ENCODE results near the gene CMTM7. TPM values are rescaled to one million over a fixed set of nuclear protein-coding genes. Genes with fewer than 3 reads are reported as not detected.
A peak's percentile ranks its signal among the peaks of the same experiment; 100 is the strongest.

The CMTM7 gene
- total and polyA plus RNA-seq, 2 of the 8 experiments (the other 6 are each of a cell fraction or from before 2014, with no cell fraction given), result 33.3 to 65.8 TPM

- Histone ChIP-seq H3K4me3 (ENCODE audit: extremely low read depth in 1 of 4, insufficient read depth in 2 of 4, low read depth in 3 of 4, low read length in 4 of 4) (peak overlapping the region in 1 of 4 experiments; percentile 28; a peak in 1 of 8 replicates), H4K8ac (ENCODE audit: extremely low read depth, insufficient read depth, low read length) (no peak overlapping the region), H3K79me1 (ENCODE audit: low read depth, low read length) (no peaks in the 10 kb centered on the region), H3K56ac (replicated peaks; ENCODE audit: insufficient read length, low read depth, low read length) (no peak overlapping the region), H4K91ac (replicated peaks; ENCODE audit: insufficient read length, low read length) (no peak overlapping the region), H4K20me1 (replicated peaks in 1 of 2; ENCODE audit: control insufficient read depth in 1 of 2, insufficient read depth in 2 of 2, low read length in 2 of 2) (no peaks in the 10 kb centered on the region), H3K27ac (ENCODE audit: low read depth, low read length) (peak overlapping the region; percentile 17; the same call in 1 of the 2 replicates), H3K79me2 (ENCODE audit: control insufficient read depth in 1 of 2, insufficient read depth in 2 of 2, low read length in 2 of 2) (no peaks in the 10 kb centered on the region), H3K23ac (ENCODE audit: insufficient read length) (no peak overlapping the region), H2AFZ (ENCODE audit: low read length) (no peak overlapping the region), H4K5ac (ENCODE audit: insufficient read length, low read depth, low read length) (no peak overlapping the region), H3K14ac (ENCODE audit: insufficient read length) (no peak overlapping the region), H3K18ac (ENCODE audit: extremely low read depth, low read length) (no peak overlapping the region), H3K9ac (replicated peaks in 1 of 4; ENCODE audit: extremely low read depth in 1 of 4, low read depth in 3 of 4, low read length in 3 of 4) (no peak overlapping the region), H2BK12ac (ENCODE audit: low read depth, low read length) (no peak overlapping the region; the same call in 1 of the 2 replicates), H3K23me2 (ENCODE audit: low read depth, low read length) (no peaks in the 10 kb centered on the region), H2BK20ac (ENCODE audit: low read length) (0 out of 2 replicates have a peak overlapping the region, but pooled peaks have one; percentile 55), H2AK5ac (ENCODE audit: low read depth, low read length) (no peak overlapping the region), H3K4ac (replicated peaks; ENCODE audit: insufficient read length, low read depth, low read length) (no peak overlapping the region), H3K4me1 (replicated peaks in 1 of 4; ENCODE audit: control insufficient read depth in 3 of 4, insufficient read depth in 4 of 4, low read length in 3 of 4) (peaks cover 3 to 13% (median 12%) of the 10 kb centered on the region in 4 experiments; a peak in 5 of 7 replicates), H3K9me3 (ENCODE audit: insufficient read depth in 2 of 2, low read depth in 1 of 2, low read length in 1 of 2) (no peaks in the 10 kb centered on the region), H3K4me2 (ENCODE audit: insufficient read depth in 1 of 2, low read depth in 2 of 2, low read length in 2 of 2) (peak overlapping the region in 1 of 2 experiments; percentile 29; a peak in 2 of 4 replicates), H3K27me3 (replicated peaks in 1 of 4; ENCODE audit: control insufficient read depth in 3 of 4, extremely low read depth in 1 of 4, insufficient read depth in 3 of 4, low read length in 3 of 4) (no peaks in the 10 kb centered on the region), H3K36me3 (ENCODE audit: control insufficient read depth in 2 of 4, insufficient read depth in 4 of 4, low read length in 3 of 4) (no peaks in the 10 kb centered on the region), H2BK15ac (ENCODE audit: low read length) (no peak overlapping the region), H2BK120ac (replicated peaks; ENCODE audit: low read depth, low read length) (no peak overlapping the region), H2BK5ac (ENCODE audit: low read depth, low read length) (0 out of 2 replicates have a peak overlapping the region, but pooled peaks have one; percentile 24)
- TF ChIP-seq SP1 (IDR thresholded peaks at IDR 0.05; ENCODE audit: low read depth, low read length) (peak; percentile 37; the same call in 1 of the 2 replicates), FOSL1 (IDR thresholded peaks at IDR 0.05; ENCODE audit: insufficient read depth, low read depth, low read length) (no peak)
- DNase-seq (ENCODE audit: low read depth in 1 of 2, low spot score in 2 of 2), result no peak
- WGBS, 2 experiments (ENCODE audit: extremely low coverage in 1 of 2, insufficient coverage in 1 of 2, insufficient read length in 1 of 2, insufficient replicate concordance in 2 of 2, low coverage in 1 of 2, low lambda C conversion rate in 2 of 2, missing lambda C conversion rate in 1 of 2), result 73% methylated on average over 2 of the region's 2 CpGs; no CpG with 5 or more reads in 1 of the 2 experiments
- POLR2A ChIA-PET (ENCODE audit: partially characterized antibody), result no interaction called here
- FAIRE-seq, result peak; percentile 62
- CTCF ChIA-PET (ENCODE audit: partially characterized antibody), result interaction anchor here (0.7 to 1.6 kb wide), 4 partner anchors 14 to 172 kb away, joined by 3 to 7 read pairs (median 4); no protein-coding TSS in a partner anchor
Observed at GRCh38 chr3:32349184-32349583, 42.5 kb upstream of the CMTM7 start.
